GM19025 (cell line): Measurements from ENCODE around the gene FUBP3.

Experiments used
- ATAC-seq: cut with Tn5 transposase; IDR thresholded peaks from one replicate; pipeline ENCODE4 v1.9.1; 2021; ENCODE audit warnings: mild to moderate bottlenecking, low read depth, moderate library complexity; ENCODE audit not compliant: unreplicated experiment

Gene FUBP3

DNA sequence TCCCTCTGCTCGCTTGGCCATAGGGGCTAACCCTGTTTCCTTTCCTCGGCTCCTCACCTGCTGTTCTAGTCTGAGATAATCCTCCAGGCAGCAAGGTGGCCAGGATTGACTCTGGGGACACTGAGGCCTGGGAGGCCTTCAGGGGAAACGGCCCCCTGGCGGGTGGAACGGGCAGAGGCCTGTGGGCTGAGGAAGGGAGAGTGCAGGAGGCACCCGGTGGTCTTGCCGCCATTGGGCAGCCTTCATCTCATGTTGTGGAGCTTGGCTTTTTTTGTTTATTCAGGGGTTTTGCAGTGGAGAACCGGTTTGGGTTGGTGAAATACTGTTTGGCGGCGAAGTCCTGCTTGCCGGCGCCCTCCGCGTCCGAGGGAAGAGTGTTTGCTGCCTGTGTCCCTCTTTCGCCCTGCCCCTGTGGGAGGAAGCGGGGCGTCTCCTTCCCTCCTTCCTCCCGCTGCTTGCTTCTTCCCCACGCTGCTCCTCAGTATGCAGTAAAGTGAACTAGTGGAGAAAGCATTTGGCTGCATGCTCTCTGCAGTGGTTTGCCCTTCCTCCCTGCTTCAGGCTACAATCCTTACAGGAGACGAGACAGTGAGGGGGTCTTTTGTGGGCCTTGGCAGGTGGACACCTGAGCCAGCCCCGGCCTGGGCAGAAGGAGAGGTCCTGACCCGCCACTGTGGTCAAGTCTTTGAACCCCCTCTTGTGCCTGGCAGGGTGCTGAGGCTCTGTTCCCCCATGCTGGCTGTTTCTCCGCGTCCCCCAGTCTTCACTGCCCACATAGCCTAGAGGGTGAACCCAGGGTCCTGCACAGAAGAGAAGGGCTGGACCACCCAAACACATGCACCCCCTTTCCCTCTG lies 54.2 kb downstream of the FUBP3 start:
- no peak for ATAC-seq

DNA sequence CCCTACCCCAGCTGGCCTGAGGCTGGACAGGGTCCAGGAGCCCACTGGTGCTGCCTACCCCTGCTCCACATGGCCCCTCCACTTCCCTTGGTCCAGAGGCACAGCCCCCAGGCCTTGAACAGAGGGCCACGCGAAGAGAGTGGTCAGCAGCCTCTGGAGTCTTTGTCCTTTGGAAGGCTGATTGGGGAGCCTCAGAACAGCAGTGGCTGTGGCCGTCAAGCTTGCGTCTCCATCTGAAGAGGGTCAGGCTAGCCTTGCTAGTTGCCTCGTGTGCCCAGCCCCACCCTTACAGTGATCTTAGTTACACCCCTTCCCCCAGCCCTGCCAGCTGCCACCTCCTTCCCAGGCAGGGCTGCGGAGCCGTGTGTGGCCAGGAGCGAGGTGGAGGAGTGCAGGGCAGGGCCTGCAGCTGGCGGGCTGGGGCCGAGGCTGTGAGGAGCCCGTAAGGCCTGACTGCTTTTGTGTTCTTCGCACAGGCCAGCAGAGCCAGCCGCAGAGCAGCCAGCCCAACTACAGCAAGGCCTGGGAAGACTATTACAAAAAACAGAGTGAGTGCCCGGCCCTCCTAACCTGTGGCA lies 54.9 kb downstream of the FUBP3 start:
- no peak for ATAC-seq

DNA sequence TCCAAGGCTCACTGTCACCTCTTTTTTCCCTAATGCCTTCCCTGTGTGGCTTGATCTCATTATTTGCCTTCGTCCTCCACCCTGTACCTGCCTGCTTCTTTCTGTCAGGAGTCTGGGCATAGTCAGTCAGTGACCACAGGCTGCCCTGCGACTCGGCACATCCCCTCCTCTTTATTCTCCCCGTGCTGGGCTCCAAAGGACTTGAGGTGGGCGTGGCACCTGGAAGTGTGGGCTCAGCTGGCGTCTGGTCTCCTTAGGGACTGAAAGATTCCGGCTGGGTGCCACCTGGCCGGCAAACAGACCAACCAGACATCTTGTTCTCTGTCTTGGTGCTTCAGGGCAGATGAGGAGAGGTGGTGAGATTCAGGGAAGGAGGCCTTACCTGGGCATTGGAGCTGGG lies 55.4 kb downstream of the FUBP3 start:
- no peak for ATAC-seq

DNA sequence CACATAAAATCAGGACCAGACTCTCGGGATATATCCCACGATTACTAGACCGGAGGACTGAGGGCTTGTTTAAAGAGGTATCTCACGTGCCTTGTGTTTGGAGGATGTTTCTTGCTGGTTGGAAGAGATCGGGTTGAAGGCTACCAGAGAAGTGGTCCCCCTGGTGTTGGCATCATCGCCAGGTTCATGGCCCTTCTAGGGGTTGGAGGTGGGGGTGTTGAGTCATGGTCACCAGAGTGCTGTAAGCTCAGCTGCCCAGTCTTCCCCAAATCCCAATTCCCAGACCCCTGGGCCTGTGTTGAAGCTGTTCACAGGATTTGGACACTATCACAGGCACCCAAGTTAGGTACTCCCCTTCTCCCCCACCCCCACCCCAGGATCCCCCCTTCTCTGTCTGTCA lies 55.9 kb downstream of the FUBP3 start:
- ATAC-seq = no peak

DNA sequence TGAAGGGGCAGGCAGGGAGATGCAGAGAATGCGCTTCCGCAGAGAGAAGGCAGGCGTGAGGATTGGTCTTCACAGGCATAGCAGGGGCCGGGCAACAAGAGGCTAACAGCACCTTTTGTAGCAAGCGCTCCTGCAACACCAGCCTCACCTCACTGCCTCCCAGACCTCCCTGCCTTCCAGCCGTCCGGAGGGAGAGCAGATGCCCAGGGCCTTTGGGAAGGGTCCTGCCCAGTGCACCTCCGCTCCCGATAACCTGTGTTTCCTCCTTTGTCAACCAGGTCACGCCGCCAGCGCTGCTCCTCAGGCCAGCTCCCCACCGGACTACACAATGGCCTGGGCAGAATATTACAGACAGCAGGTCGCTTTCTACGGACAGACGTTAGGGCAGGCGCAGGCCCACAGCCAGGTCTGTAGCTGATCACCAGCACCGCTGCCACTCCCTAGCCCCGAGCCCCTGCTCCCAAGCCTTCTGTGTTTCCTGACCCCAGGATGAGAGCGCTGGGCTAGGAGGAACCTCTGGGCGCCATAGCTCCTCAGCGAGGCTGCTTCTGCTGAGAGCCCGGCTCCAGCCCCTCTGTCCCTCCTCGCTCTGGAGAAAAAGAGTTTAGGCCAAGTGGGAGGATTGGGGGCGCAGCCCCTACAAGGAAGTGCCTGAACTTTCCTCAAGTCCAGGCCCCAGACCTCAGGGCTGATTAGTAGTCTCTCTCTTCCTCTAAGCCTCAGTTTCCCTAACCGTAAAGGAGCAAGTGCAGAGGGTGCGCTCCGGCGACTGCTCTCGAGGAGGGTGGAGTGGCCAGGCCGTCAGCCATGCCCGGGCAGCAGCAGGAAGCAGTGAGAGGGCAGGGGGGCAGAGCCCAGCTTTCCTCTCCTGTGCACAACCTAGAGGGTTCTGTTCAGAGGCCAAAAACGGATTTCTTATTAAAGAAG lies 56.6 kb downstream of the FUBP3 start:
- ATAC-seq = no peak

DNA sequence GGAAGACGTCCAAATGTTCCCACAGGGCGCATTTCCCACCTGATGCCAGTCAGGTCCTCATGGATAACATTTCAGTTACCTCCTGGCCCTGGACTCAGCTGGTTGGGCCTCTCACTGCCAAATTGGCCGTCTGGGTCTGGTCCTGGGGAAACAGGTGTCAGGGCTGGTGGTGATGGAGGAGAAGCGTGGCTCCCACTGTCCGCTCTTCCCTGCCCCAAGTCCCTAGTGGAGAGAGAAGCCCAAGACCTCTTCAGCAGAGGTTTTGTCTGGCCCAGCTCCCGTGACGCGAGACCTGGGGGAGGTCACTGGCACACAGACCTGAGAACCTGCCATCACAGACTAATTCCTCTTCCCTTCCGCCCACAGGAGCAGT lies 57.3 kb downstream of the FUBP3 start:
- no peak for ATAC-seq

DNA sequence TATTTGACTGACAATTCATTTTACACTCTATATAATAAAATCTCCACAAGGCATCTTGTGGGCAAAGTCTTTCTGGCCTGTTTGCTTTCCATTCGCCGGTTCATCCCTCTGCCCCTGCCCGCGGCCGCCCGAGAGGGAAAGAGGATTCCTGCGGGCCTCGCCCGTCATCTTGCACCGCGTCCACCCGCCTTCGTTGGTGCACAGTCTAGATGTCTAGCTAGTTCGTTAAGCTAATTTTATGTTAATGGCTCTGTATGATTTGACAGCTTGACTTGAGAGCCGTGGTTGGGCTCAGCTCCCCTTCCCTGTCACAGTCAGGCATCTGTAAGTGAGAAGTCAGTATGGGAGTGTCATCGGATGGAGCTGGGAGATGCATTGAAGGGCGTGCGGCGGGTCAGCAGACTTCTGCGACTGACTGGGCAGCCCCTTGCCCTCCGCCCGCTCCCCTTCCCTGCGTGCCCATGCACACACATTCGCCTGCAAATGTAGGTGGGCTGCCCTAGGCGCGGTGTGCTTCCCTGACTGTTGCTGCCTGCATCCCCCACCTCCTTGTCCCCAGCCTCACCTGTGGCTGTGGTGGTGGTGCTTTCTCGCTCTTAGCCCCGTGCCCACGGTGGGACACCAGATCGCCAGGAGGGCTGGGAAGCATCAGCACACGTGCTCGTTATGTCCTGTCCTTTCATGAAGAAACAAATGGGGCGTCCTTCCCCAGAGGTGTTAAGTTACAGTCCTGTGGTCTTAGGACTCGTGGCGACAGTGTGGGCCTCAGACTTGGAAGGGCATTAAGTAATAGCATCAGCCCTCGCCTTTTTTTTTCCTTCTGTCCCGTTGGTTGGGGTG lies 59.1 kb downstream of the FUBP3 start:
- ATAC-seq = no peak

DNA sequence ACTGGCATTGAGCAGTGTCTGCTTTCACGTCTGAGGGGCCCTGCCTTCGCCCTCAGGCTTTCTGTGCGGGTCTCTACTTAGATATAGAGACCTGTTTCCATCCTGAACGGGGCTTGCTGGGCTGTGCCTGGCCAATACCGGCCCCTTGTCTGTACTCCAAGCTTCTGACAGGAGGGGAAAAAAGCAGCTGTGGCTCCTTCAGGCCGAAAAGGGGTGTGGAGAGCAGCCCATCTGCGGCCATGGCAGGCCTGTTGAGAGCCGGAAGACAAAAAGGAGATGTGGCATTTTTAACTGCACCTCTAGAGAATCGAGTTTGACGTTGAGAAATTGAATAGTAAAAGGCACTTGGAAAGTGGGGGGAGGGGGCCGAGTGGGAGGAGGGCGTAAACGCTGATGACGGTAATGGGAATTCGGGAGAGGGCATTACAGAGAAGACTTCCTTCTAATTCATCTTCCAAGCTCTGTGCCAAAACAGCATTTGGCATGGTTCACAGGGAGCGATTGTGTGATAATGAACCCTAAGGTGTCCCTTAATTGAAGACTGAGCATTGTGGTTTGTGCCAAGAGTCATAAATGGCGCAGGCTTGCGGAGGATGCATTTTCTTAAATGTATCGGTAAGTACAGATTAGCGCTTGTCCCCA lies 59.9 kb downstream of the FUBP3 start:
- ATAC-seq = no peak

DNA sequence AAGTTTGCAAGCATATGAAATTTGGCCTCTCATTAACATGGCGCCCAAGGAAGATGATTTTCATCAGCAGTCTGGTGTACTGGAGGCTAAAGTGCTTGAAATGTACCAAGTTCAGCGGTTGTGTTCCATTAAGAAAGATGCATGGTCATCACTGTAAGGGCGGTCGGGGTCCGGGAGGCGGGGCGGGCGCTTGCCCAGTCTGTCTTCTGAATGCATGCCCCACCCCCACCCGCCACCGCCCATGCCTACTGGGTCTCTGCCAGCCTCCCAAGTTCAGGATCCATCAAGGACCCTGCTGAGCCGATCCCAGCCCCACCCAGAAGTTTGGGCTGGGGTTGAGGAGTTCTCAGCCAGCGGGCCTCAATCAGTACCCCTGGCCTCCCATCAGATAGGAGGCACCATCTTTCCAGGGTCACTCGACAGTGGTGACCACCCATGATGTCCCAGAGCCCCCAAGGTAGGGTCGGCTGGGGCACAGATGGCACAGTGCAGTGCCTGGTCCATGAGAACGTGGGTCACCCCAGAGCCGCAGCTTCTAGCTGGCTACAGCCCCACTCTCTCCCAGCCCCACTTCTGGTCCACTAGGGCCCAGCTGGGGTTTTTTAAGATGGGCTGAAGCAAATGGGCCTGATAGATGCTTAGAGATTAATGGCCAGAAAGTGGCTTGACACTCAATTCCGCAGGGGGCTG lies 60.6 kb downstream of the FUBP3 start:
- ATAC-seq = no peak

DNA sequence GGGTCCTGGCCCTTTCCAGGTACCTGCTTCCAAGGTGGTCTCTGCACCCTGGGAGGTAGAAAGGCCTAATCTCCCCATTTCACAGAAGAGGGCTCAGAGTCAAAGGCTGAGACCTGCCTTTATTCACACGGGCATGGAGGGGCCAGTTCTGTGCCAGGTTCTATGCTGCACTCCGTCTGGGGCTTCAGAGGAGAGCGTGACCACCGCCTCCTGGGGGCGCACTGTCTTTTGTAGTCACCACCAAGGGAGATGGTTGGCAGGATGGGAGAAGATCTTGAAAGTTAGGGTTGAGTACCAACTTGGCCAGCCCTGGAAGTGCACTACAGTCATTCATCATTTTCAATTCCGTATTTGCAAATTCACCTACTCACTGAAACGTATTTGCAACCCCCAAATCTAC lies 61.3 kb downstream of the FUBP3 start:
- no peak for ATAC-seq

DNA sequence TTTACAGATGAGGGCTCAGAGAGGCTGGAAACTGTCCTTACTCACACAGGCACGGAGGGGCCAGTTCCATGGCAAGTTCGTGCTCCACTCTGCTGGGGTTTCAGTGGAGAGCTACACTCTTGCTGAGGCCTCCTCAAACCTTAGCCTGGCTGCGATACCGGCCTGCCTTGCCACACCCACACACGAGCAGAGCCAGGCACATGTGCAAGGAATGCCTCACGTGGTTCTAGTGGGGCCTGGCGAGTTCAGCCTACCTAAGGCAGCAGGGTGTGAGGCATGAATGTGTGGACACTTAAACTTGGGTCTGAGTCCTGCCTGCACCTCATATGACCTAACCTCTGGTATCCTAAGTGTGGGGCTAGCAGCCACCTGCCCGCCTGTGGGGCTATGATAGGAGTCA lies 63.5 kb downstream of the FUBP3 start:
- no peak for ATAC-seq

DNA sequence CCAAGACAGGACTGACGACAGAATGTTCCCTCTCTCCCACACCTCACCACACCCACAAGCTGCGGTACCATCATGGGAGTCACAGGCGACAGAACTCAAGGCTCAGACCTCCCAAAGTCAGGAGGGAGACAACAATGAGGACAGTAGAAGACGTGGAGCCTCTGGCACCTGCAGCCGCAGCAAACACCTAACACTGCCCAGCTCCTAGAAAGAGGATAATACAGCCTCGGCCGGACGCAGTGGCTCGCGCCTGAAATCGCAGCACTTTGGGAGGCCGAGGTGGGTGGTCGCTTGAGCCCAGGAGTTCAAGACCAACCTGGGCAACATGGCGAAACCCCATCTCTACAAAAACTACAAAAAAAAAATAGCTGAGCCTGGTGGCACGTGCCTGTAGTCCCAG lies 71.8 kb downstream of the FUBP3 start:
- no peak for ATAC-seq

DNA sequence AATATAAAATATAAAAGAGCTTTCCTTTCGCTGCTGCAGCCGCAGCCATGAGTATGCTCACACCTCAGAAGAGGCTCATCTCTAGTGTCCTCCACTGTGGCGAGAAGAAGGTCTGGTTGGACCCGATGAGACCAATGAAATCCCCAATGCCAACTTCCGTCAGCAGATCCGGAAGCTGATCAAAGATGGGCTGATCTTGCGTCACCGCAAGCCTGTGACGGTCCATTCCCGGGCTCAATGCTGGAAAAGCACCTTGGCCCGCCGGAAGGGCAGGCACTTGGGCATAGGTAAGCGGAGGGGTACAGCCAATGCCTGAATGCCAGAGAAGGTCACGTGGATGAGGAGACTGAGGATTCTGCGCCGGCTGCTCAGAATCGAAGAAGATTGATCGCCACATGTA lies 72.4 kb downstream of the FUBP3 start:
- no peak for ATAC-seq

DNA sequence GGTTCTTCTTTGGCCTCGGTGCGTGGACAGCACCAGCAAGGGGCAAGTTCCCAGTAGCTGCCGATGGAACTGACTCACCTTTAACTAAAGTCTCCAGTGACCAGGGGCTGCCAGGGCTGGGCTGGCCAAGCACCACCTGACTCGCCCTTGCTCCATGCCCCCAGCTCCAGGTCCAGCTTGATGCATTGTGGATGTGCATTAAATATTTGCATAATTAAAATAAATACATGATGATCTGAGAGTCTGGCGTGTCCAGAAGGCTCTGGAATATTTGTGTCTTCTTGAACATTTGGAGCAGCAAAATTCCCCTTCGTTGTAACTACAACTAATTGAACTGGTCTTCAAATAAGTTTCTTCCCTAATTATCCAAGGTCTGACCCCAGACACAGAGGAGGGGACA lies 75.5 kb downstream of the FUBP3 start:
- ATAC-seq = no peak

DNA sequence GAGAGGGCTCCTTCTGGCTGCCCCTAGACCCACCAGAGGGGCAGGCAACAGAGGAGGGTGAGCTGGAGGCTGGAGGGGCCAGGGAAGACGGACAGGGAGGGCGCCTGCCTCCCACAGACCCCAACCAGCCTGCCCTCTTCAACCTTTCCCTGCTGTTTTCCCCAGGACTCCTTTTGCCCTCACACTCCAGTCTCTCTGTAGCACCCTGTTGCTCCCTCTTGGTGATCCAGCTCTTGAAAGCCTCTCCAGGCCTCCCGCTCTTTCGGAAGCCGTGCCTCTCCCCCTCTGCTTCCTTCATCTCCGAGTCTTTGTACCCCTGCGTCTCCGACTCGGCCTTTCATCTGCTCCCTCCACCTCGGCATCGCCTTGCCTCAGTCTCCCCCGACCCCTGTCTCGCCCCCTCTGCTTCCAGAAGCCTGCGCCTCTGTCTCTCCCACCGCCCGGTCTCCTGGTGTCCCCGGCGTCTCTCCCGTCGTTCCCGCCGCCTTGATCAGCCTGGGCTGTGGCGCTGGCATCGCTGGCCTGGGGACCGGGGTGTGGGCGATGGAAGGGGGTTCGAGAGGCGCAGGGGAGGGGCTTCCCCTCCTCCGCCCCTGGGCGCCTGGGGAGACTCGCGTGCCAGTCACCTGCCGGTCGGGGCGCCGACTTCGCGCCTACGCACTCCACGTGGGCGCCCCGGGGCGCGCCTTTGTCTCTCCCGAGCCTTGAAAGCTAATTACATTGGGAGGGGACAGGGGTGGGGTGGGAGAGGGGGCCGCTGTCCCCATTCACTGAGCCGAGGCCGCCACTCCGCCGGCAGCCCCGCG lies 79.7 kb downstream of the FUBP3 start:
- no peak for ATAC-seq

DNA sequence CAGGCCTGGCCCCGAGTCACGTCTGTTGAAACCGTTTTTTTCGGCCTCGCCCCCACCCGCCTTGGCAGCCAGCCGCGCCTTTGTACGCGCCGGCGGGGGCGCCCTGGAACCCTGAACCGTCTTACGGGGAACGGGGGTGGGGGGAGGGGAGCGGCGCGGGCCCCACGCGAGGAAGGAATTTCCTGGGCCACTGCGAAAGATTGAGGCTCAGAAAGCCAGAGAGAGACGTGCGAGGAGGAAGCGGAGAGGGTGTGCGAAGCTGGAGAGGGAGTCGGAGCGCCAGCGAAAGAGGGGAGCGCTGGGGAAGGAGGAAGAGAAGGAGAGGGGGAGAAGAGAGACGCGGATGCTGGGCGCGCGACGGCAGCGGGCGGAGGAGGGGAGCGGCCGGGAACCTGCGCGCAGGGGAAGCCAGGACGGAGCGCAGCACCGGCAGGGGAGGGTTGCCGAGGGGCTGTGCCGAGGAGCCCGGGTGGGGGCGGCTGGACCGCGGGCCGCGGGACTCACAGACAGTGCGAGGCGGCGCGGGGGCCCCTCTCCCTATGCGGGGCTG lies 80.4 kb downstream of the FUBP3 start:
- no peak for ATAC-seq

DNA sequence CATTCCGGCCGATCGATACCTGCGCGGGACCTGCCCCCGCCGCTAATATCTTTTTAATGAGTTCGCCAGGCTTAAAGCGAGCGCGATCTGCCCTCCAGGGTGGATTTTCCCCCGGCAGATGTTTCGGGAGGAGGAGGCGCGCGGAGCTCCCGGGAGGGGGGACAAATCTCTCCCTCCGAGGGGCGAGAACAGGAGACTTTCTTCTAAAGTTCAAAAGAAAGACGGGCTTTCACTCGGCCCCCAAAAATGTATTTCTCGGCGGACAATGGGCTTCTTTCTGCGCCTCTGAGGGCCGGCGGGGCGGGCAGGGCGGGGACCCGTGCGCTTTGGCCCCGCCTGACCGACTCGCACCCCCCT lies 80.9 kb downstream of the FUBP3 start:
- no peak for ATAC-seq

DNA sequence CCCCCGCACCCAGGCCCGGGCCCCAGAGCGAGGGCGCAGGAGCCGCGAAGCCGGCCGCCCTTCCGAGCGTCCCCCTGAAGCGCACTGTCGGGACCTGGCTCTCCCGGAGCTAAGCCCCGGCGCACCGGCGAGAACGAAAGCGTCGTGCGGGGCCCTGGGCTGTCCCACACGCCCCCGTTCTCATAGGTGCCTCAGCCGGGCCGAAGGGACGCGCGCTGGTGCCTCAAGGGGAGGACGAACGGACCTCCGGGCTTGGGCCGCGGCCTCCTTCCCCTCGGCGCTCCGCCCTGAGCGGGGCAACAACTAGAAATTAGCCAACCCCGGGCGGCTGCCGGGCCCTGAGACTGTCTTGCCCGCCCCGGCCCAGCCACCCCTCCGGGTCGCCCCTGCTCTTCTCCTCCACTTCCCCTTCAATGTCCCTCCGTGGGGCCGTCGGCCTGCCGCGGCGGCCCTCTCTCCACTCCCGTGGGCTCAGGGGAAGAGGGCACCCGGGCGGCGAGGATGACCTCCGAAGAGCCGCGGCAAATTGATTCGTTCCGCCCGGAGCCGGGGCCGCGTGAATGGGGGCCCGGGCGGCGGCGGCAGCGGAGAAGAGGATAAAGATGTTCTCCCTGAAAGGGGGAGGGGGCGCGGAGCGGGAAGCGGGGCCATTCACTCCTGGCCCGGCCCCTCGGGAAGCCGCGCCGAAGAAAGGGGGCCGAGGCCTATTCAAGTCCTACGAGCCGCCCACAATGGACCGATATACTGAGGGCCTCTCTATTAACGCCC lies 81.5 kb downstream of the FUBP3 start:
- no peak for ATAC-seq
